Measurements from ENCODE around the gene ZNRF1. TPM values are rescaled to one million over a fixed set of nuclear protein-coding genes. Genes with fewer than 3 reads are reported as not detected.

The ZNRF1 gene
- total RNA-seq, 2 experiments from 2014 or later = 11.0 to 13.7 TPM

- intact Hi-C loops (cut with micrococcal nuclease) = no loop called here
- H3K4me3 Mint-ChIP-seq = peak overlapping the region; percentile 55
- no peaks in the 10 kb centered on the region for H3K36me3 Mint-ChIP-seq (ENCODE audit: low read depth)
- H3K27me3 Mint-ChIP-seq = peaks cover 2% of the 10 kb centered on the region
- TF ChIP-seq, protein P1, sequence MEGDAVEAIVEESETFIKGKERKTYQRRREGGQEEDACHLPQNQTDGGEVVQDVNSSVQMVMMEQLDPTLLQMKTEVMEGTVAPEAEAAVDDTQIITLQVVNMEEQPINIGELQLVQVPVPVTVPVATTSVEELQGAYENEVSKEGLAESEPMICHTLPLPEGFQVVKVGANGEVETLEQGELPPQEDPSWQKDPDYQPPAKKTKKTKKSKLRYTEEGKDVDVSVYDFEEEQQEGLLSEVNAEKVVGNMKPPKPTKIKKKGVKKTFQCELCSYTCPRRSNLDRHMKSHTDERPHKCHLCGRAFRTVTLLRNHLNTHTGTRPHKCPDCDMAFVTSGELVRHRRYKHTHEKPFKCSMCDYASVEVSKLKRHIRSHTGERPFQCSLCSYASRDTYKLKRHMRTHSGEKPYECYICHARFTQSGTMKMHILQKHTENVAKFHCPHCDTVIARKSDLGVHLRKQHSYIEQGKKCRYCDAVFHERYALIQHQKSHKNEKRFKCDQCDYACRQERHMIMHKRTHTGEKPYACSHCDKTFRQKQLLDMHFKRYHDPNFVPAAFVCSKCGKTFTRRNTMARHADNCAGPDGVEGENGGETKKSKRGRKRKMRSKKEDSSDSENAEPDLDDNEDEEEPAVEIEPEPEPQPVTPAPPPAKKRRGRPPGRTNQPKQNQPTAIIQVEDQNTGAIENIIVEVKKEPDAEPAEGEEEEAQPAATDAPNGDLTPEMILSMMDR (IDR thresholded peaks at IDR 0.05) = no peak
- ChIA-PET CTCF (interaction anchor here (1.3 to 3.2 kb wide), 3 partner anchors 10 to 47 kb away, joined by 5 to 14 read pairs (median 6); no protein-coding TSS in a partner anchor), POLR2A (interaction anchor here (0.8 to 1.5 kb wide), 3 partner anchors 10 to 92 kb away, joined by 3 to 5 read pairs (median 3); no protein-coding TSS in a partner anchor)
- peak; percentile 54 for ATAC-seq
- peak; percentile 56 for DNase-seq
- no peaks in the 10 kb centered on the region for H3K9me3 Mint-ChIP-seq
- H3K4me1 Mint-ChIP-seq (ENCODE audit: low read depth) = peaks cover 30% of the 10 kb centered on the region
- H3K27ac Mint-ChIP-seq = peak overlapping the region; percentile 68
These were observed 65.8 kb downstream of the ZNRF1 start for GRCh38 chr16:75064403-75065148.

DNA sequence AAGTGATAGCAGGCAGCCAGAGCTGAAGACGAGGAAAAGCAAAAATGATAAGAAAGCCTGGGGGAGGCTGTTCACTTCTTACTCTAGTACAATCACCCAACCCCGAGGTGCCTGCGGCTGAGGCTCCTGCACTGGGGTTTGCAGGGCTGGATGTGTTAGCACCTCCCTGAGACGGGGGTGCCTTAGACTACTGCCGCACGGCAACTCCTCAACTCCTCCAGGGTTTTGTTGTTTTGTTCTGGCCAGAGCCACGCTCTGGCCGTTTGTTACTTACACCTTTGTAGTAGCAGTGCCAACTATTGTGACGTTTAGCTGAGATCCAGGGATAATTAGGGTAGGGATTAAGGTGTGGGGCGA lies 66.3 kb downstream of the ZNRF1 start:
- no peaks in the 10 kb centered on the region for H3K36me3 Mint-ChIP-seq (ENCODE audit: low read depth)
- POLR2A ChIA-PET = interaction anchor here (0.8 to 1.4 kb wide), 2 partner anchors 47 to 91 kb away, joined by 3 read pairs; no protein-coding TSS in a partner anchor
- H3K4me3 Mint-ChIP-seq = peak overlapping the region; percentile 55
- intact Hi-C loops (cut with micrococcal nuclease) = no loop called here
- H3K27ac Mint-ChIP-seq = peak overlapping the region; percentile 68
- DNase-seq (peak; percentile 65), ATAC-seq (peak; percentile 92)
- peaks cover 30% of the 10 kb centered on the region for H3K4me1 Mint-ChIP-seq (ENCODE audit: low read depth)
- H3K27me3 Mint-ChIP-seq = no peaks in the 10 kb centered on the region
- TF ChIP-seq, protein P1 (IDR thresholded peaks at IDR 0.05) = no peak
- H3K9me3 Mint-ChIP-seq = no peaks in the 10 kb centered on the region
- CTCF ChIA-PET = interaction anchor here (1.3 to 1.6 kb wide), 2 partner anchors 9 to 46 kb away, joined by 5 to 6 read pairs; no protein-coding TSS in a partner anchor

DNA sequence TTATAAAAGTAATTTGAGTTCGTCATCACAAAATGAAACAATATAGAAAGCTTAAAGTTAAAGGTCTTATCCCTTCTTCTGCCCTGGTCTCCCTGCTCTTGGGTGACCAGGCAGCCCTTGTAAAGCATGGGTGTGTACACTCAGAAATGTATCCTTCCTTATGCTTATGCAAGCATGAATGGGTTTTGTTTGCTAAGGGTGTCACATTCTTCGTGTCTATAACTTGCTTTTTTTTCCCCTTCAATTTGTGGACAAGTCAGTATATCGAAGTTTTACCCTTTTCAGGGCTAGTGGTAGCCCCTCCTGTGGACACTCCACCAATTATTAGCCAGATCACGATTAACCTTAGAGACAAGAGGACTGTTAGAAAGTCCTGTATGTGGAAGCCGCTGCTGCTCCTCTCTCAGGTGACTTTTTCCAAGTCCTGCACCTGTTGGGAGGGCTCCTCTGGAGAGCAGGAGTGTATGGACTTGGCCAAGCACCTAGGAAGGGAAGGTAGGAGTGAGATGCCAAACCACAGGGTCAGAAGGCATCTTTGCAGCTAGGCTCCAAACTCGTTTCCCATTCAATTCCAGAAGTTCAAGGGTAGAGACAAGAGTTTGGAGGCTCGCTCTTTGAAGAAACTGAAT lies 66.8 kb downstream of the ZNRF1 start:
- CTCF ChIA-PET = interaction anchor here (1.3 to 1.6 kb wide), 2 partner anchors 9 to 46 kb away, joined by 5 to 6 read pairs; no protein-coding TSS in a partner anchor
- H3K4me3 Mint-ChIP-seq = no peak overlapping the region
- DNase-seq (no peak), ATAC-seq (no peak)
- no peaks in the 10 kb centered on the region for H3K36me3 Mint-ChIP-seq (ENCODE audit: low read depth)
- H3K4me1 Mint-ChIP-seq (ENCODE audit: low read depth) = peaks cover 30% of the 10 kb centered on the region
- intact Hi-C loops (cut with micrococcal nuclease) = no loop called here
- H3K27me3 Mint-ChIP-seq = no peaks in the 10 kb centered on the region
- H3K27ac Mint-ChIP-seq = no peak overlapping the region
- no peaks in the 10 kb centered on the region for H3K9me3 Mint-ChIP-seq
- TF ChIP-seq, protein P1 (IDR thresholded peaks at IDR 0.05) = no peak
- POLR2A ChIA-PET = no interaction called here

DNA sequence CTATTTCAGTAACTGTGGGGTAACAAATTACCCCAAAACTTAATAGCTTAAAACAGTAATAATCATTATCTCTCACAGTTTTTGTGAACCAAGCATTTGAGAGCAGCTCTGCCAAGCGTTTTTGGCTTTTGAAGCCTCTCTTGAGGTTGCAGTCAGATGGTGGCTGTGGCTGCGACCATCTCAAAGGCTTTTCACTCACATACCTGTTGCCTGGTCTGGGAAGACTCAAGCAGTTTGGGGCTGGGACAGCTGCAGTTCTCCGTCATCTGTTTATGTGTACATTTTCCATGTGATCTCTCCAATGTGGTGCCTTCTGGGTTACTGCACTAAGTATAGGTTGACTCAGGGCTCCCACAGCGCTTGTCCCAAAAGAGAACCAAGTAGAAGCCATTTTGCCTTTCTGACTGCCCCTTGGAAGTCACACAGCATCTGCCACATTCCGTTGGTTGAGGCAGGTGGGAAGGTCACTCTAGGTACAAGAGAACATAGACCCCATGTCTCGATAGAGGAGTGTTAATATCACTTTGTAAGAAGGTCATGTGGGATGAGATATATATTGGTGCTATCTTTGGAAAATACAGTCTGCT lies 68.1 kb downstream of the ZNRF1 start:
- CTCF ChIA-PET = interaction anchor here (1.2 kb wide), 1 partner anchor 45 kb away, joined by 4 read pairs; no protein-coding TSS in a partner anchor
- POLR2A ChIA-PET = interaction anchor here (0.9 kb wide), 1 partner anchor 31 kb away, joined by 3 read pairs; no protein-coding TSS in a partner anchor

More for the DNA sequence above, 68.1 kb downstream of the ZNRF1 start:
- H3K9me3 Mint-ChIP-seq = no peaks in the 10 kb centered on the region
- no peak for ATAC-seq
- intact Hi-C loops (cut with micrococcal nuclease) = no loop called here
- TF ChIP-seq, protein P1 (IDR thresholded peaks at IDR 0.05) = no peak
- peaks cover 27% of the 10 kb centered on the region for H3K4me1 Mint-ChIP-seq (ENCODE audit: low read depth)
- no peak overlapping the region for H3K4me3 Mint-ChIP-seq
- no peaks in the 10 kb centered on the region for H3K36me3 Mint-ChIP-seq (ENCODE audit: low read depth)
- H3K27me3 Mint-ChIP-seq = no peaks in the 10 kb centered on the region
- no peak overlapping the region for H3K27ac Mint-ChIP-seq
- DNase-seq = no peak
